Tibial artery (tissue), 4 donors: ENCODE results near the gene SUN2.

Experiments used
- DNase-seq, 2 donors: peaks; one replicate each; pipeline ENCODE4 v3.0.0-alpha.2; 2019
- H3K27ac ChIP-seq, 2 donors: fragments of 200-600 bp; sonication (generic) in 1 of 2; 1 replicate in 1 of 2; 2 replicates in 1 of 2; pipeline ENCODE4 v1.5.1; 2018 to 2019; ENCODE audit warnings: mild to moderate bottlenecking in 1 of 2
- H3K27me3 ChIP-seq, 2 donors: fragments of 200-600 bp; sonication (generic) in 1 of 2; one replicate each; pipeline versions ENCODE4 v1.5.1 to v1.6.0; 2016 to 2019
- H3K36me3 ChIP-seq, 3 donors: fragments of 200-600 bp; sonication (generic) in 2 of 3; one replicate each; pipeline ENCODE4 v1.5.1; 2016 to 2019; ENCODE audit warnings: mild to moderate bottlenecking in 2 of 3
- H3K4me1 ChIP-seq, 4 donors: fragments of 200-600 bp; sonication (generic) in 2 of 4; 1 replicate in 3 of 4; 2 replicates in 1 of 4; pipeline ENCODE4 v1.5.1; 2016 to 2019
- H3K4me3 ChIP-seq, 2 donors: fragments of 200-600 bp; sonication (generic) in 1 of 2; 1 replicate in 1 of 2; 2 replicates in 1 of 2; pipeline ENCODE4 v1.5.1; 2018 to 2019; ENCODE audit warnings: mild to moderate bottlenecking in 2 of 2
- H3K9me3 ChIP-seq, 3 donors: fragments of 200-600 bp; sonication (generic) in 1 of 3; one replicate each; pipeline ENCODE4 v1.5.1; 2016 to 2019
- intact Hi-C: fragments of 100-400 bp; cut with DNase I; formaldehyde crosslinking; loops from one replicate; pipeline ENCODE4 v1.15.0; 2023; ENCODE audit warnings: low total_unique reads
- TF ChIP-seq, protein P1 (sequence below), 2 experiments: fragments of 200-600 bp in 1 of 2; fragments of 450-650 bp in 1 of 2; IDR thresholded peaks; one replicate each; pipeline ENCODE4 v1.5.1; 2017 to 2019; ENCODE audit warnings: antibody characterized with exemption in 2 of 2, mild to moderate bottlenecking in 1 of 2, moderate library complexity in 1 of 2

SUN2 gene

DNA sequence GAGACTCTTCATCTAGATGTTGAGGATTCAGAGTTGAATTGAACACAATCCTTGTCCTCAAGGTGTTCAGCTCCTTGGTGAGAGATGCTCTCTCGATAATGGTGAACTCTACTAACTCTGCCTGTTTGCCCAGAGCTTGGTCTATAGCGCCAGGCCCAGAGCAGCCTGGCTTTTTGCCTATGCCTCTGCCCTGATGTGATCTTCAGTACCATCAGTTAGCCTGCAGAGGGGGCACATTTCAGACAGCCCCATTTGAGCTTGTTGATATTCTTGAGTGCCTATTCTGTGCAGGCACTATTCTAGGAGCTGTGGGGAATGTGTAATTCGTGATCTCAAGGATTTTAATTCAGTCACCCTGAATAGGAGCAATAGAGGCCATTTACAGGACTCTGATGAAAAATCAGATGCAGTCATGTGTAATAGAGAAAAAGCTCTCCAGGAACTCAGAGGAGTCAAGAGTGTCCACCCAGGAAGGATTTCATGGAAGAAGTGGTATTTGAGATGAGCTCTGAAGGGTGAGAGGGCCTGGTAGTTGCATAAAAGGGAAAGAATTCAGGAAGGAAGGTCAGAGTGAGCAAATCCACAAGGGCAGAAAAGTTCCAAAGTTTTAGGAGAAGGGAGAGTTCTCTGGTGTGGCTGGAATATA is 30.7 kb downstream of the SUN2 start:
- H3K27me3 ChIP-seq = no peaks in the 10 kb centered on the region
- H3K27ac ChIP-seq = no peak overlapping the region
- DNase-seq = peak in 1 of 2 donors; percentile 58
- no peak overlapping the region for H3K4me3 ChIP-seq
- intact Hi-C loops = no loop called here
- H3K9me3 ChIP-seq = no peaks in the 10 kb centered on the region
- TF ChIP-seq, protein P1, sequence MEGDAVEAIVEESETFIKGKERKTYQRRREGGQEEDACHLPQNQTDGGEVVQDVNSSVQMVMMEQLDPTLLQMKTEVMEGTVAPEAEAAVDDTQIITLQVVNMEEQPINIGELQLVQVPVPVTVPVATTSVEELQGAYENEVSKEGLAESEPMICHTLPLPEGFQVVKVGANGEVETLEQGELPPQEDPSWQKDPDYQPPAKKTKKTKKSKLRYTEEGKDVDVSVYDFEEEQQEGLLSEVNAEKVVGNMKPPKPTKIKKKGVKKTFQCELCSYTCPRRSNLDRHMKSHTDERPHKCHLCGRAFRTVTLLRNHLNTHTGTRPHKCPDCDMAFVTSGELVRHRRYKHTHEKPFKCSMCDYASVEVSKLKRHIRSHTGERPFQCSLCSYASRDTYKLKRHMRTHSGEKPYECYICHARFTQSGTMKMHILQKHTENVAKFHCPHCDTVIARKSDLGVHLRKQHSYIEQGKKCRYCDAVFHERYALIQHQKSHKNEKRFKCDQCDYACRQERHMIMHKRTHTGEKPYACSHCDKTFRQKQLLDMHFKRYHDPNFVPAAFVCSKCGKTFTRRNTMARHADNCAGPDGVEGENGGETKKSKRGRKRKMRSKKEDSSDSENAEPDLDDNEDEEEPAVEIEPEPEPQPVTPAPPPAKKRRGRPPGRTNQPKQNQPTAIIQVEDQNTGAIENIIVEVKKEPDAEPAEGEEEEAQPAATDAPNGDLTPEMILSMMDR (IDR thresholded peaks at IDR 0.05) = peak; percentile 29
- peaks cover 80 to 100% (median 95%) of the 10 kb centered on the region in 3 donors for H3K36me3 ChIP-seq
- no peaks in the 10 kb centered on the region for H3K4me1 ChIP-seq

DNA sequence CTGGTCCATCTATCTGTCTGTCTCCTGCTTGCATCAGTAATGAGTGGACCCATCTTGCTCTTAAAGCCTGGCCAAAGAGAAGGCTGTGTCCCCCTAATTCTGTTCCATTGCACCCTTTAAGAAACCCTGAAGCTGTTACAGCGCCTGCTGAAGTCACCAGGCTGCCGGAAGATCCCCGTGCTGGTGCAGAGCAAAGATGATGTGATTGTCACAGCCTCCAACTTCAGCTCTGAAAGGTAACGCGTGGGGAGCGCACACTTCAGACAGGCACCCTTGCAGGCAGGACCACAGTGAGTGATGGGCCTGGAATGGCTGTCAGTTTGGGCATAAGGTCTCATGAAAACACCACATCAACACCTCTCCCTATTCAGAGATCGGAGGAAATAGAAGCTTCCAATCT is 31.6 kb downstream of the SUN2 start:
- H3K4me1 ChIP-seq = peaks cover 0 to 3% (median 1%) of the 10 kb centered on the region in 4 donors
- peaks cover 73 to 93% (median 86%) of the 10 kb centered on the region in 3 donors for H3K36me3 ChIP-seq
- no peaks in the 10 kb centered on the region for H3K27me3 ChIP-seq
- intact Hi-C loops = no loop called here
- no peaks in the 10 kb centered on the region for H3K9me3 ChIP-seq
- no peak overlapping the region for H3K27ac ChIP-seq
- DNase-seq = peak in 1 of 2 donors; percentile 46
- H3K4me3 ChIP-seq = no peak overlapping the region
- TF ChIP-seq, protein P1 (IDR thresholded peaks at IDR 0.05) = no peak

DNA sequence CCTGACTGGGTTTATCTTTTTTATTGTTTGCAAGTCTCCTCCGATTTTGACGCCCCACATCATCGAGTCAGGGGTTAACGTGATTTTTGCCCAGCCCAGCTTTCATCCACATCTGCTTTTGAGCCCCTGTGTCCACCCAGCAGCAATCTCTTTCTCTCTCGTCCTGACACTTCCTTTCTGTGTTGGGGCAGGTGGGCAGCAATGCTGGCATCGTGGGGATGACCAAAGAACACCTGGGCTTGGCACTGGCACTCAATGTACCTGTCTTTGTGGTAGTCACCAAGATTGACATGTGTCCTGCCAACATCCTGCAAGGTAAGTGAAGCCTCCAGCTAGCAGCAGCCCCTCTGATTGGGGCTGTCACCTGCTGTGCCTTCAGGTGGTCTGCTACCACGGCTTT is 34.2 kb downstream of the SUN2 start:
- Histone ChIP-seq H3K27ac (no peak overlapping the region), H3K4me1 (peaks cover 0 to 17% (median 12%) of the 10 kb centered on the region in 4 donors), H3K27me3 (no peaks in the 10 kb centered on the region), H3K4me3 (no peak overlapping the region), H3K9me3 (no peaks in the 10 kb centered on the region), H3K36me3 (peaks cover 62 to 82% (median 70%) of the 10 kb centered on the region in 3 donors)
- DNase-seq = peak in 1 of 2 donors; percentile 42
- intact Hi-C loops = no loop called here
- TF ChIP-seq, protein P1 (IDR thresholded peaks at IDR 0.05) = no peak

DNA sequence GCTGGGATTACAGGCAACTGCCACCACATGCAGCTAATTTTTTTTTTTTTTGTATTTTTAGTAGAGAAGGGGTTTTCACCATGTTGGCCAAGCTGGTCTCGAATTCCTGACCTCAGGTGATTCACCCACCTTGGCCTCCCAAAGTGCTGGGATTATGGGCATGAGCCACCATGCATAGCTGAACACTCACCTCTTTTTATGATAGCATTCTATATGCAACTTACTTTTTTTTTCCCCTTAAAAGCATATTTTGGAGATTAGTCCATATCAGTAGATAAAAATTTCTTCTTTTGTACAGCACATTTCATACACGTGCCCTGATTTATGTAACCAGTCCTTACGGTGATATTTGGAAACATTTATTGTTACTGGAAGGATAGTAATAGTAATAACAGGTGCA is 35.4 kb downstream of the SUN2 start:
- no peaks in the 10 kb centered on the region for H3K9me3 ChIP-seq
- no peak overlapping the region for H3K4me3 ChIP-seq
- peaks cover 56 to 82% (median 66%) of the 10 kb centered on the region in 3 donors for H3K36me3 ChIP-seq
- intact Hi-C loops = no loop called here
- no peak overlapping the region for H3K27ac ChIP-seq
- TF ChIP-seq, protein P1 (IDR thresholded peaks at IDR 0.05) = no peak
- H3K27me3 ChIP-seq = no peaks in the 10 kb centered on the region
- no peak for DNase-seq
- H3K4me1 ChIP-seq = peaks cover 0 to 17% (median 13%) of the 10 kb centered on the region in 4 donors

DNA sequence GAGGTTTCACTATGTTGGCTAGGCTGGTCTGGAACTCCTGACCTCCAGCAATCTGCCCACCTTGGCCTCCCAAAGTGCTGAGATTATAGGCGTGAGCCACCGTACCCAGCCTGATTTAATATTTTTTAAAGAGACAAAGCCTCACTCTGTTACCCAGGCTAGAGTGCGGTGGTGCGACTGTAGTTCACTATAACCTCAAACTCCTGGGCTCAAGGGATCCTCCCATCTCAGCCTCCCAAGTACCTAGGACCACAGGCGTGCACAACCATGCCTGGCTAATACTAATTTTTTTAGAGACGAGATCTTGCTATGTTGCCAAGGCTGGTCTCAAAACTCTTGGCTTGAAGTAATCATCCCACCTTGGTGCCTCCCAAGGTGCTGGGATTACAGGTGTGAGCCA is 36.6 kb downstream of the SUN2 start:
- Histone ChIP-seq H3K4me3 (no peak overlapping the region), H3K27me3 (no peaks in the 10 kb centered on the region), H3K4me1 (peaks cover 0 to 18% (median 15%) of the 10 kb centered on the region in 4 donors), H3K27ac (peak overlapping the region; percentile 44), H3K9me3 (no peaks in the 10 kb centered on the region), H3K36me3 (peaks cover 45 to 76% (median 54%) of the 10 kb centered on the region in 3 donors)
- TF ChIP-seq, protein P1 (IDR thresholded peaks at IDR 0.05) = no peak
- intact Hi-C loops = no loop called here
- no peak for DNase-seq
